Right renal pelvis (tissue), 4 donors: ENCODE measurements around the gene STK32C. TPM values are rescaled to one million over a fixed set of nuclear protein-coding genes. Genes with fewer than 3 reads are reported as not detected.

Source experiments
- DNase-seq, 4 donors: peaks; one replicate each; pipeline ENCODE4 v3.0.0-alpha.2; 2013; ENCODE audit warnings: low read depth in 4 of 4, low spot score in 3 of 4, missing footprints in 1 of 4
- polyA plus RNA-seq, 4 donors: library from polyadenylated mRNA; unstranded; fragments of 120-200 nt; gene quantifications; one replicate each; pipeline ENCODE4 v1.2.1, GENCODE V29; 2013; ENCODE audit not compliant: insufficient read length in 4 of 4

STK32C gene
- polyA plus RNA-seq, 4 donors: 11.5 to 14.3 (median 12.0) TPM

- DNase-seq: no peak
Measured at GRCh38 chr10:132176623-132177500, 130.9 kb downstream of the STK32C start.

- no peak for DNase-seq
Measured at GRCh38 chr10:132175907-132176581, 131.7 kb downstream of the STK32C start.

GRCh38 chr10:132175408-132175807 lies 132.3 kb downstream of the STK32C start:
- no peak for DNase-seq

GRCh38 chr10:132174237-132174636 lies 133.5 kb downstream of the STK32C start:
- no peak for DNase-seq

GRCh38 chr10:132173185-132173584 lies 134.6 kb downstream of the STK32C start:
- DNase-seq: no peak

- no peak for DNase-seq
Measured at GRCh38 chr10:132172091-132173066, 135.4 kb downstream of the STK32C start.

GRCh38 chr10:132170561-132171361 lies 137.0 kb downstream of the STK32C start:
- no peak for DNase-seq

GRCh38 chr10:132169766-132170560 lies 137.8 kb downstream of the STK32C start:
- no peak for DNase-seq

- no peak for DNase-seq
Measured at GRCh38 chr10:132169031-132169765, 138.6 kb downstream of the STK32C start.

- no peak for DNase-seq
Measured at GRCh38 chr10:132168571-132169030, 139.1 kb downstream of the STK32C start.

- no peak for DNase-seq
Measured at GRCh38 chr10:132167976-132168375, 139.8 kb downstream of the STK32C start.

GRCh38 chr10:132167041-132167674 lies 140.6 kb downstream of the STK32C start:
- no peak for DNase-seq

GRCh38 chr10:132166216-132166950 lies 141.4 kb downstream of the STK32C start:
- no peak for DNase-seq

- no peak for DNase-seq
Measured at GRCh38 chr10:132165416-132165980, 142.3 kb downstream of the STK32C start.

- DNase-seq: no peak
Measured at GRCh38 chr10:132164761-132165278, 142.9 kb downstream of the STK32C start.

- DNase-seq: no peak
Measured at GRCh38 chr10:132163826-132164515, 143.8 kb downstream of the STK32C start.
